GM12801 (cell line): ENCODE results near the gene LRFN5.

Experiments used
- CTCF ChIP-seq: IDR thresholded peaks from one replicate; pipeline ENCODE4 v1.5.1; 2011; ENCODE audit warnings: control low read depth; ENCODE audit not compliant: insufficient read length; ENCODE audit errors: extremely low read depth

The LRFN5 gene

GRCh38 chr14:41766772-41767171, 160.1 kb downstream of the LRFN5 start:
- TF ChIP-seq CTCF = no peak

- no peak for TF ChIP-seq CTCF
Observed at GRCh38 chr14:41773536-41774279, 167.0 kb downstream of the LRFN5 start.

GRCh38 chr14:41782511-41782910, 175.8 kb downstream of the LRFN5 start:
- TF ChIP-seq CTCF = no peak

GRCh38 chr14:41783403-41783802, 176.7 kb downstream of the LRFN5 start:
- TF ChIP-seq CTCF = no peak

GRCh38 chr14:41785696-41786095, 179.0 kb downstream of the LRFN5 start:
- TF ChIP-seq CTCF = no peak

GRCh38 chr14:41799817-41800216, 193.1 kb downstream of the LRFN5 start:
- TF ChIP-seq CTCF = no peak

GRCh38 chr14:41805633-41806032, 199.0 kb downstream of the LRFN5 start:
- no peak for TF ChIP-seq CTCF
